Measurements from ENCODE around the gene ARHGEF10L.

The ARHGEF10L gene

DNA sequence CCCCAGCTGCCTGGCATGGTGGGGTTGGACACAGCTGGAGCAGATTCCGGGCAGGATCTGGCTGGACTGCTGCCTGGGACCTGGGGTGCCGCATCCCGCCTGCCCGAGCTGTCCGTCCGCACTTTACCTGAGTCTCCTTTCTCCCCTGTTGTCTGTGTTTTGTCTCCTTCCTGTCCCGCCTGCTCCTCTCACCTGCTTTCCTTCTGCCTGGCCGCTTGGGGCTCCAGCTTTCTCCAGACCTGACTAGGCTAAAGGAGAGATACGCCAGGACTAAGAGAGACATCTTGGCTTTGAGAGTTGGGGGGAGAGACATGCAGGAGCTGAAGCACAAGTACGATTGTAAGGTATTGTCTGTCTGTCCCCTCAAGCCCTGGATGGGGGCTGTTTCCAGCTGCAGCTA lies 73.3 kb downstream of the ARHGEF10L start:
- no peaks in the 10 kb centered on the region for H3K27me3 ChIP-seq (replicated peaks)
- H3K36me3 ChIP-seq (replicated peaks), result no peaks in the 10 kb centered on the region
- H3K27ac ChIP-seq, result no peak overlapping the region
- no peak overlapping the region for H3K4me3 ChIP-seq (ENCODE audit: low read depth, low read length)
- in situ Hi-C loops (cut with HindIII; ENCODE audit: low pct_ligation_motif_present, low sequenced_read_pairs), result no loop called here
- TF ChIP-seq, protein P1, sequence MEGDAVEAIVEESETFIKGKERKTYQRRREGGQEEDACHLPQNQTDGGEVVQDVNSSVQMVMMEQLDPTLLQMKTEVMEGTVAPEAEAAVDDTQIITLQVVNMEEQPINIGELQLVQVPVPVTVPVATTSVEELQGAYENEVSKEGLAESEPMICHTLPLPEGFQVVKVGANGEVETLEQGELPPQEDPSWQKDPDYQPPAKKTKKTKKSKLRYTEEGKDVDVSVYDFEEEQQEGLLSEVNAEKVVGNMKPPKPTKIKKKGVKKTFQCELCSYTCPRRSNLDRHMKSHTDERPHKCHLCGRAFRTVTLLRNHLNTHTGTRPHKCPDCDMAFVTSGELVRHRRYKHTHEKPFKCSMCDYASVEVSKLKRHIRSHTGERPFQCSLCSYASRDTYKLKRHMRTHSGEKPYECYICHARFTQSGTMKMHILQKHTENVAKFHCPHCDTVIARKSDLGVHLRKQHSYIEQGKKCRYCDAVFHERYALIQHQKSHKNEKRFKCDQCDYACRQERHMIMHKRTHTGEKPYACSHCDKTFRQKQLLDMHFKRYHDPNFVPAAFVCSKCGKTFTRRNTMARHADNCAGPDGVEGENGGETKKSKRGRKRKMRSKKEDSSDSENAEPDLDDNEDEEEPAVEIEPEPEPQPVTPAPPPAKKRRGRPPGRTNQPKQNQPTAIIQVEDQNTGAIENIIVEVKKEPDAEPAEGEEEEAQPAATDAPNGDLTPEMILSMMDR (IDR thresholded peaks at IDR 0.05; ENCODE audit: low read depth, low read length, missing control alignments), result no peak
- no peak for DNase-seq

DNA sequence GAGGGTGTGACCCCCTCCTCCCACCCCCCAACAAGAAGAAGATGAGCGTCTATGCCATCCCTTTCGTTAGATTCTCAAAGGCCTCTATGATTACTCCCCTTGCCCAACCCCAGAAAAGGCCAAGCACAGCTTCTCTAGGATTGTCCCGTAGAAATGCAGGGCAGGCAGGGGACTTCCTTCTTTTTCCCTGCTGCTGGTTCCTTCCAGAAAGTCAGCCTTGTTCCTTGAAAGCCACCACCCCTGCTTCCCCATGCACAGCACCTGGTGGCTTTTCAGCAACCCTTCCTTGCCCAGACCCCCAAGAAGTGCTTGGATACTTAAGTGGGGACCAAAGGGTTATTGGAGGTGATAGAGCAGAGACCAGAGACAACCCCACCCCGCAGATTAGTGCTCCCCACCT lies 75.1 kb downstream of the ARHGEF10L start:
- no peaks in the 10 kb centered on the region for H3K27me3 ChIP-seq (replicated peaks)
- H3K27ac ChIP-seq, result no peak overlapping the region
- TF ChIP-seq, protein P1 (IDR thresholded peaks at IDR 0.05; ENCODE audit: low read depth, low read length, missing control alignments), result no peak
- in situ Hi-C loops (cut with HindIII; ENCODE audit: low pct_ligation_motif_present, low sequenced_read_pairs), result no loop called here
- no peak for DNase-seq
- H3K4me3 ChIP-seq (ENCODE audit: low read depth, low read length), result no peak overlapping the region
- H3K36me3 ChIP-seq (replicated peaks), result no peaks in the 10 kb centered on the region

DNA sequence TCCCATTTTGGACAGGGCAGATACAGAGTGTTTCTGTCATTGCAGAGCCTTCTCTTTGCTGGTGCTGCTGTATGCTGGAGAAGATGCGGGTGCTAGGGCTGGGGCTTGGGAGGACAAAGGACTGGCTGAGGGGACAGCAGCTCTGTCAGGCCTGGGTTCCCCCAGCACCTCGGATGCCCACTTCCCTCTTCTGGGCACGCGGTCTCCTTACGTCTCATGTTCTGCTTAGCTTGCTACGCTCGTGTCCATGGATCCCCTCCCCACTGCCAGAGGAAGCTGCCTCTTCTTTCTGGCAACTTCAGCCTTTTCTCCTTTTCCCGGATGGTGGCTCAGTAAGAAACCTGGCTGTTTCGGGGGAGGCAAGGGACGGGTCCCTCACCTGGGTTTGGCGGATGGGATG lies 75.7 kb downstream of the ARHGEF10L start:
- H3K4me3 ChIP-seq (ENCODE audit: low read depth, low read length), result no peak overlapping the region
- no peaks in the 10 kb centered on the region for H3K27me3 ChIP-seq (replicated peaks)
- H3K36me3 ChIP-seq (replicated peaks), result no peaks in the 10 kb centered on the region
- in situ Hi-C loops (cut with HindIII; ENCODE audit: low pct_ligation_motif_present, low sequenced_read_pairs), result no loop called here
- TF ChIP-seq, protein P1 (IDR thresholded peaks at IDR 0.05; ENCODE audit: low read depth, low read length, missing control alignments), result no peak
- no peak overlapping the region for H3K27ac ChIP-seq
- no peak for DNase-seq

DNA sequence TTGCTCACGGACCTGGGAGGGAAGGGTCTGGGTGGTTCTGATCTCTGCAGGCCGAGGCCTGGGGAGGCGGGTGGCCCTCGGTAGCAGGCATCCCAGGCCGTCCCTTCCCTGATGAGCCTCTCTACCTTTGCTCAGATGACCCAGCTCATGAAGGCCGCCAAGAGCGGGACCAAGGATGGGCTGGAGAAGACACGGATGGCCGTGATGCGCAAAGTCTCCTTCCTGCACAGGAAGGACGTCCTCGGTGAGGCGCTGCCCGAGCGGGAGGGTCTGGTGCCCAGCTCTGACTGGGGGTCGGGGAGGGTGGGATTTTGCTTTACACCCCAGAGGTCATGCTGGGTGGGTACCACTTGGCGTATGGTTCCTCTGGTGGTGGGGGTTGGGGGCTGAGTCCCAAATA lies 76.5 kb downstream of the ARHGEF10L start:
- TF ChIP-seq, protein P1 (IDR thresholded peaks at IDR 0.05; ENCODE audit: low read depth, low read length, missing control alignments), result no peak
- H3K36me3 ChIP-seq (replicated peaks), result no peaks in the 10 kb centered on the region
- no peaks in the 10 kb centered on the region for H3K27me3 ChIP-seq (replicated peaks)
- no peak overlapping the region for H3K4me3 ChIP-seq (ENCODE audit: low read depth, low read length)
- DNase-seq, result no peak
- no peak overlapping the region for H3K27ac ChIP-seq
- in situ Hi-C loops (cut with HindIII; ENCODE audit: low pct_ligation_motif_present, low sequenced_read_pairs), result no loop called here

DNA sequence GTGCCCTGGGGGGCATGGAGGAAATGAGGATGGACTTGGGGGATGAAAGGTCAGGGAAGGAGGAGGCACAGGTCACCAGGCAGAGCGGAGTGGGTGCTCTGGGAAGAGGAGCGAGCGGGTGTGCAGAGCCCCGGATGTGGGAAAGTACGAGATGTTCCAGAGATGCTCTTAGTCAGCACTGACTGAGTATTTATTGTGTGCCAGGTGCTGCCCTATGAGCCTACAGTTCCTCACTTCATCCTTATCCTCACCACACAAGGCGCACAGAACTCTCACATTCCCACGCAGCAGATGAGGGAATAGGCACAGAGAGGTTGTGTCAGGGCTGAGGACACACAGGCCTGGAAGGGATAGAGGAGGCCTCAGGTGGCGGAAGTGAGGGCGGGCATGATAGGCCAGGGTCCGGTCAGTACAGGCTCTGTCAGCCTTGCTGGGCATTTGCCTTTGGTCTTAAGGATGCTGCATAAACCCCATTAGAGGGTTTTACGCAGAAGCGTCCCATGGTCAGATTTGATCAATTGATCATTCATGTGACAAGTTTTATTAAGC lies 77.3 kb downstream of the ARHGEF10L start:
- in situ Hi-C loops (cut with HindIII; ENCODE audit: low pct_ligation_motif_present, low sequenced_read_pairs), result no loop called here
- H3K27ac ChIP-seq, result no peak overlapping the region
- no peak for DNase-seq
- H3K4me3 ChIP-seq (ENCODE audit: low read depth, low read length), result no peak overlapping the region
- H3K36me3 ChIP-seq (replicated peaks), result no peaks in the 10 kb centered on the region
- H3K27me3 ChIP-seq (replicated peaks), result no peaks in the 10 kb centered on the region
- TF ChIP-seq, protein P1 (IDR thresholded peaks at IDR 0.05; ENCODE audit: low read depth, low read length, missing control alignments), result no peak
